22Rv1 (cell line): ENCODE results near the gene LSAMP.

Experiments
- CTCF ChIP-seq: fragments of 450-650 bp; IDR thresholded peaks from 2 replicates; pipeline ENCODE4 v1.5.1; 2017; ENCODE audit warnings: mild to moderate bottlenecking
- ZFX ChIP-seq: fragments of 450-650 bp; IDR thresholded peaks from 2 replicates; pipeline ENCODE4 v1.6.1; 2017; ENCODE audit warnings: antibody characterized with exemption, borderline replicate concordance

DNA sequence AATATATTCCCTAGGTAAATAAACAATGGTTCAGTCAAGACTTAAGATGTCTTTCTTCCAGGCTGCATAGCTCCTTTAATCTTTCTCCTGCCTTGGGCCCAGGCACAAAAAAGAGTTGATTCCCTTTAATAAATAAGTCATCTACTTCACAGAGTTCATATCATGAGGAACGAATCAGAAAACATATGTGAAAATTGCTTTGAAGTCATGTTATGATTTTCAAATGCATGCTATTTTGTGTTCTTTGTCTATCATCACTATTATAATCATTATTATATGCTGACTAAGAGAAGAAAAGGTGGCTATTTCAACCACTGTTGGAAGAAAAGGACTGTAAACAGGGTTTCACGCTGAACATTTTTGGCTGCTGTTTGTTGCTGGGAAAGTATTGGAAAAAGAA lies 70.4 kb downstream of the LSAMP start:
- TF ChIP-seq CTCF (no peak), ZFX (no peak)
